Measurements from ENCODE around the gene AHCYL2. TPM values are rescaled to one million over a fixed set of nuclear protein-coding genes. Genes with fewer than 3 reads are reported as not detected.

AHCYL2 gene
- total RNA-seq, 2 donors from 2014 or later: 28.3 to 31.4 TPM

DNA sequence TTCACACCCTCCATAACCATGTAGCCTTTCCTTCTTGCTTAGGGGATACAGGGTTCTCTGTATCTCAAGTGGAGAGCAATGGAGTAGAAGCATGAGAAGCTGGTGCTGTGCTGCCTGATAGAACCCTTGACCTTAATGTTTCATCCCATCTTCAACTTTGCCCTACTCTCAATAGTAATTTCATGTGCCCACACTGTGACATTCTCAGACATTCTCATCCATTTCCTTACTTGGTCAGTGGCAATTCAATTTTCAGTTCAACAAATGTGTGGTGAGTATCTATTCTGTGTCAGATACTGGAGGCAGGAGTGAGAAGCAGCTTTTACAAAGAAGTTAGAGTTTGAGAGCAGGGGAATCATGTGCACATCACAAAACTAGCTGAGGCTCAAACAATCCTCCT is 225.5 kb downstream of the AHCYL2 start:
- H3K9me3 ChIP-seq: peaks cover 12% of the 10 kb centered on the region
- H3K4me3 ChIP-seq: no peak overlapping the region
- H3K36me3 ChIP-seq: no peaks in the 10 kb centered on the region
- no peak overlapping the region for H3K27ac ChIP-seq
- H3K27me3 ChIP-seq (replicated peaks; ENCODE audit: insufficient read depth): no peaks in the 10 kb centered on the region
- no peak for DNase-seq (ENCODE audit: low spot score)
- no peaks in the 10 kb centered on the region for H3K4me1 ChIP-seq (ENCODE audit: control insufficient read depth in 1 of 2, low read depth in 2 of 2)
- TF ChIP-seq, protein P1, sequence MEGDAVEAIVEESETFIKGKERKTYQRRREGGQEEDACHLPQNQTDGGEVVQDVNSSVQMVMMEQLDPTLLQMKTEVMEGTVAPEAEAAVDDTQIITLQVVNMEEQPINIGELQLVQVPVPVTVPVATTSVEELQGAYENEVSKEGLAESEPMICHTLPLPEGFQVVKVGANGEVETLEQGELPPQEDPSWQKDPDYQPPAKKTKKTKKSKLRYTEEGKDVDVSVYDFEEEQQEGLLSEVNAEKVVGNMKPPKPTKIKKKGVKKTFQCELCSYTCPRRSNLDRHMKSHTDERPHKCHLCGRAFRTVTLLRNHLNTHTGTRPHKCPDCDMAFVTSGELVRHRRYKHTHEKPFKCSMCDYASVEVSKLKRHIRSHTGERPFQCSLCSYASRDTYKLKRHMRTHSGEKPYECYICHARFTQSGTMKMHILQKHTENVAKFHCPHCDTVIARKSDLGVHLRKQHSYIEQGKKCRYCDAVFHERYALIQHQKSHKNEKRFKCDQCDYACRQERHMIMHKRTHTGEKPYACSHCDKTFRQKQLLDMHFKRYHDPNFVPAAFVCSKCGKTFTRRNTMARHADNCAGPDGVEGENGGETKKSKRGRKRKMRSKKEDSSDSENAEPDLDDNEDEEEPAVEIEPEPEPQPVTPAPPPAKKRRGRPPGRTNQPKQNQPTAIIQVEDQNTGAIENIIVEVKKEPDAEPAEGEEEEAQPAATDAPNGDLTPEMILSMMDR (IDR thresholded peaks at IDR 0.05): no peak
- ATAC-seq (ENCODE audit: insufficient number of reproducible peaks, low FRiP score, low read depth): no peak

- Histone ChIP-seq H3K27ac (no peak overlapping the region), H3K36me3 (no peaks in the 10 kb centered on the region), H3K4me3 (no peak overlapping the region), H3K27me3 (replicated peaks; ENCODE audit: insufficient read depth) (no peaks in the 10 kb centered on the region), H3K4me1 (ENCODE audit: control insufficient read depth in 1 of 2, low read depth in 2 of 2) (no peaks in the 10 kb centered on the region), H3K9me3 (peaks cover 12% of the 10 kb centered on the region)
- ATAC-seq (ENCODE audit: insufficient number of reproducible peaks, low FRiP score, low read depth) (no peak), DNase-seq (ENCODE audit: low spot score) (no peak)
- TF ChIP-seq, protein P1 (IDR thresholded peaks at IDR 0.05): no peak
Measured at GRCh38 chr7:129452589-129453231, 227.9 kb downstream of the AHCYL2 start.

GRCh38 chr7:129453510-129454248 is 228.8 kb downstream of the AHCYL2 start:
- H3K4me3 ChIP-seq: no peak overlapping the region
- DNase-seq (ENCODE audit: low spot score): no peak
- H3K4me1 ChIP-seq (ENCODE audit: control insufficient read depth in 1 of 2, low read depth in 2 of 2): no peaks in the 10 kb centered on the region
- H3K27me3 ChIP-seq (replicated peaks; ENCODE audit: insufficient read depth): no peaks in the 10 kb centered on the region
- no peaks in the 10 kb centered on the region for H3K36me3 ChIP-seq
- peaks cover 6% of the 10 kb centered on the region for H3K9me3 ChIP-seq
- no peak for ATAC-seq (ENCODE audit: insufficient number of reproducible peaks, low FRiP score, low read depth)
- no peak overlapping the region for H3K27ac ChIP-seq
- TF ChIP-seq, protein P1 (IDR thresholded peaks at IDR 0.05): no peak

- Histone ChIP-seq H3K9me3 (peaks cover under 1% of the 10 kb centered on the region), H3K4me1 (ENCODE audit: control insufficient read depth in 1 of 2, low read depth in 2 of 2) (no peaks in the 10 kb centered on the region), H3K4me3 (no peak overlapping the region), H3K27ac (no peak overlapping the region), H3K36me3 (no peaks in the 10 kb centered on the region), H3K27me3 (replicated peaks; ENCODE audit: insufficient read depth) (no peaks in the 10 kb centered on the region)
- ATAC-seq (ENCODE audit: insufficient number of reproducible peaks, low FRiP score, low read depth) (no peak), DNase-seq (ENCODE audit: low spot score) (no peak)
- TF ChIP-seq, protein P1 (IDR thresholded peaks at IDR 0.05): no peak
Measured at GRCh38 chr7:129454249-129454551, 229.4 kb downstream of the AHCYL2 start.

DNA sequence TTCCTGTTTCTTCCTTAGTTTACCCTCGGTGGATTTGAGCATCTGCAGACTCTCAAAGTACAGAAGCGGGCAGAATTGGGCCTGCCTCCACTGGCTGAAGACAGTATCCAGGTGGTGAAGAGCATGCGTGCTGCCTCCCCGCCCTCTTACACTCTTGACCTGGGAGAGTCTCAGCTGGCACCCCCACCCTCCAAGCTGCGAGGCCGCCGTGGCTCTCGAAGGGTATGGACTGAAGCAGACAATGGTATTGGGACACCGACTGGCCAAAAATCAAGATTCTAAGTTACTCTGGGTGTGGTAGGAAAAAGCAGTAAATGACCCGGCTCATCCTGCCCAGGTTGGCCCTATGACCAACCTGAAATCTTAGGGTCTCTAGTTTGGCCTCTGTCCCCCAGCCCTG is 231.6 kb downstream of the AHCYL2 start:
- TF ChIP-seq, protein P1 (IDR thresholded peaks at IDR 0.05): no peak
- no peak overlapping the region for H3K27ac ChIP-seq
- no peak overlapping the region for H3K4me3 ChIP-seq
- DNase-seq (ENCODE audit: low spot score) (no peak), ATAC-seq (ENCODE audit: insufficient number of reproducible peaks, low FRiP score, low read depth) (no peak)
- H3K4me1 ChIP-seq (ENCODE audit: control insufficient read depth in 1 of 2, low read depth in 2 of 2): no peaks in the 10 kb centered on the region
- no peaks in the 10 kb centered on the region for H3K27me3 ChIP-seq (replicated peaks; ENCODE audit: insufficient read depth)
- no peaks in the 10 kb centered on the region for H3K9me3 ChIP-seq
- no peaks in the 10 kb centered on the region for H3K36me3 ChIP-seq

All from thoracic aorta (tissue), 2 donors.